OCI-LY3 (cell line): ENCODE measurements around the gene ZNF277.

Experiments used
- H2AFZ ChIP-seq: fragments of 200-600, 300-600 bp; shearing (Covaris generic); 2 replicates; pipeline ENCODE4 v1.6.0; 2014; ENCODE audit warnings: antibody characterized with exemption, low read depth, low read length
- H3K27ac ChIP-seq: fragments of 200-600, 300-600 bp; sonication (generic); 2 replicates; pipeline ENCODE4 v1.5.1; 2014; ENCODE audit warnings: mild to moderate bottlenecking, low read length, moderate library complexity, mixed read lengths
- H3K27me3 ChIP-seq: fragments of 200-600, 300-600 bp; sonication (generic); 2 replicates; pipeline ENCODE4 v1.6.1; 2014; ENCODE audit warnings: low read depth, low read length, mixed read lengths
- H3K36me3 ChIP-seq: fragments of 200-600, 300-600 bp; sonication (generic); replicated peaks from 2 replicates; pipeline ENCODE3; 2014; ENCODE audit warnings: low read depth, low read length, mixed read lengths
- H3K4me1 ChIP-seq: fragments of 300-600, 200-600 bp; sonication (generic); 2 replicates; pipeline ENCODE4 v1.6.1; 2014; ENCODE audit warnings: low read length, mixed read lengths
- H3K4me2 ChIP-seq: fragments of 200-600, 300-600 bp; sonication (generic); 2 replicates; pipeline ENCODE4 v1.6.1; 2014; ENCODE audit warnings: low read length, mixed read lengths
- H3K4me3 ChIP-seq: fragments of 300-600, 200-600 bp; sonication (generic); 2 replicates; pipeline ENCODE4 v1.5.1; 2014; ENCODE audit warnings: antibody characterized with exemption, mild to moderate bottlenecking, low read length, moderate library complexity
- H3K79me2 ChIP-seq: fragments of 300-600, 200-600 bp; shearing (Covaris generic); 2 replicates; pipeline ENCODE4 v1.6.1; 2014; ENCODE audit warnings: mild to moderate bottlenecking, low read length, mixed read lengths
- H3K9ac ChIP-seq: fragments of 300-600, 200-600 bp; shearing (Covaris generic); 2 replicates; pipeline ENCODE4 v1.6.0; 2014; ENCODE audit warnings: mild to moderate bottlenecking, low read length, moderate library complexity
- H3K9me3 ChIP-seq: fragments of 200-600, 300-600 bp; shearing (Covaris generic); 2 replicates; pipeline ENCODE4 v1.6.1; 2014; ENCODE audit warnings: low read length, mixed read lengths; ENCODE audit not compliant: insufficient read depth
- H4K20me1 ChIP-seq: fragments of 200-600, 300-600 bp; sonication (generic); 2 replicates; pipeline ENCODE4 v1.6.1; 2016; ENCODE audit warnings: low read length, mixed read lengths; ENCODE audit not compliant: insufficient read depth
- EZH2phosphoT487 ChIP-seq: fragments of 200-600 bp; shearing (Covaris generic); IDR thresholded peaks from 2 replicates; pipeline ENCODE4 v1.6.1; 2018; ENCODE audit warnings: antibody characterized with exemption, mixed run types, low read depth
- TF ChIP-seq, protein P1 (sequence below): fragments of 200-600, 300-600 bp; sonication (generic); IDR thresholded peaks from 2 replicates; pipeline ENCODE4 v1.5.1; 2014; ENCODE audit warnings: antibody characterized with exemption, low read length, low read depth

The ZNF277 gene

GRCh38 chr7:112185005-112185834 is 21.3 kb upstream of the ZNF277 start:
- H3K79me2 ChIP-seq, result no peaks in the 10 kb centered on the region
- peaks cover 8% of the 10 kb centered on the region for H3K27me3 ChIP-seq
- no peak overlapping the region for H2AFZ ChIP-seq
- H3K9ac ChIP-seq, result no peak overlapping the region
- no peaks in the 10 kb centered on the region for H3K9me3 ChIP-seq
- no peak overlapping the region for H3K4me3 ChIP-seq
- H4K20me1 ChIP-seq, result no peaks in the 10 kb centered on the region
- no peak overlapping the region for H3K4me2 ChIP-seq
- H3K27ac ChIP-seq, result no peak overlapping the region
- no peaks in the 10 kb centered on the region for H3K36me3 ChIP-seq
- TF ChIP-seq, protein P1, sequence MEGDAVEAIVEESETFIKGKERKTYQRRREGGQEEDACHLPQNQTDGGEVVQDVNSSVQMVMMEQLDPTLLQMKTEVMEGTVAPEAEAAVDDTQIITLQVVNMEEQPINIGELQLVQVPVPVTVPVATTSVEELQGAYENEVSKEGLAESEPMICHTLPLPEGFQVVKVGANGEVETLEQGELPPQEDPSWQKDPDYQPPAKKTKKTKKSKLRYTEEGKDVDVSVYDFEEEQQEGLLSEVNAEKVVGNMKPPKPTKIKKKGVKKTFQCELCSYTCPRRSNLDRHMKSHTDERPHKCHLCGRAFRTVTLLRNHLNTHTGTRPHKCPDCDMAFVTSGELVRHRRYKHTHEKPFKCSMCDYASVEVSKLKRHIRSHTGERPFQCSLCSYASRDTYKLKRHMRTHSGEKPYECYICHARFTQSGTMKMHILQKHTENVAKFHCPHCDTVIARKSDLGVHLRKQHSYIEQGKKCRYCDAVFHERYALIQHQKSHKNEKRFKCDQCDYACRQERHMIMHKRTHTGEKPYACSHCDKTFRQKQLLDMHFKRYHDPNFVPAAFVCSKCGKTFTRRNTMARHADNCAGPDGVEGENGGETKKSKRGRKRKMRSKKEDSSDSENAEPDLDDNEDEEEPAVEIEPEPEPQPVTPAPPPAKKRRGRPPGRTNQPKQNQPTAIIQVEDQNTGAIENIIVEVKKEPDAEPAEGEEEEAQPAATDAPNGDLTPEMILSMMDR, result no peak
- no peak for TF ChIP-seq EZH2phosphoT487
- H3K4me1 ChIP-seq, result no peaks in the 10 kb centered on the region

DNA sequence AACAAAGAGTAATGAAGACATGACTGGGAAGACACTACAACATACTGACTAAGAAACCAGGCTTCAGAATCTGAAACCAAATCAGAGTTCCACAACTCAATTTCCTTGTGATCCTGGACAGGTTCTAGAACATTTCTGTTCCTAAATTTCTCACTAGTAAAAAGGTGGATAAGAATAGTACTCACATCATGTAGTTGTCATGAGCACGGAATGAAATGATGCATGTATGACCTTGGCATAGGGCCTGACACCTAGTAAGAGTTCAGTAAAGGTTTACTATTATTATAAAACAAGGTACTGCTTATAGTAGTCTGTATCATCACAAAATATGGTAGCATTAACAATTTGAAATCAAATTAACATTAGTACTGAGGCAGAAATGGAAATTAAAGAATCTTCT is 20.2 kb upstream of the ZNF277 start:
- Histone ChIP-seq H2AFZ (no peak overlapping the region), H3K4me1 (no peaks in the 10 kb centered on the region), H3K4me3 (no peak overlapping the region), H4K20me1 (no peaks in the 10 kb centered on the region), H3K4me2 (no peak overlapping the region), H3K27me3 (no peaks in the 10 kb centered on the region), H3K9ac (no peak overlapping the region), H3K36me3 (no peaks in the 10 kb centered on the region), H3K79me2 (no peaks in the 10 kb centered on the region), H3K27ac (no peak overlapping the region), H3K9me3 (no peaks in the 10 kb centered on the region)
- no peak for TF ChIP-seq EZH2phosphoT487
- TF ChIP-seq, protein P1, result no peak

GRCh38 chr7:112188257-112188656 is 18.2 kb upstream of the ZNF277 start:
- no peaks in the 10 kb centered on the region for H3K4me1 ChIP-seq
- H3K4me2 ChIP-seq, result no peak overlapping the region
- no peak overlapping the region for H3K4me3 ChIP-seq
- H3K27ac ChIP-seq, result no peak overlapping the region
- H2AFZ ChIP-seq, result no peak overlapping the region
- H3K79me2 ChIP-seq, result no peaks in the 10 kb centered on the region
- H3K9me3 ChIP-seq, result no peaks in the 10 kb centered on the region
- no peaks in the 10 kb centered on the region for H3K36me3 ChIP-seq
- TF ChIP-seq, protein P1, result no peak
- no peak for TF ChIP-seq EZH2phosphoT487
- H3K27me3 ChIP-seq, result no peaks in the 10 kb centered on the region
- H4K20me1 ChIP-seq, result no peaks in the 10 kb centered on the region
- no peak overlapping the region for H3K9ac ChIP-seq

GRCh38 chr7:112189691-112190090 is 16.8 kb upstream of the ZNF277 start:
- Histone ChIP-seq H3K79me2 (no peaks in the 10 kb centered on the region), H3K9me3 (no peaks in the 10 kb centered on the region), H2AFZ (no peak overlapping the region), H3K27me3 (0 out of 2 replicates have a peak, but pooled peaks cover 4% of the 10 kb centered on the region), H3K9ac (no peak overlapping the region), H4K20me1 (no peaks in the 10 kb centered on the region), H3K4me2 (no peak overlapping the region), H3K4me3 (no peak overlapping the region), H3K4me1 (no peaks in the 10 kb centered on the region), H3K36me3 (no peaks in the 10 kb centered on the region), H3K27ac (no peak overlapping the region)
- TF ChIP-seq EZH2phosphoT487, result no peak
- TF ChIP-seq, protein P1, result no peak
